GM12878 (cell line): Measurements from ENCODE around the gene TRPV6. TPM values are rescaled to one million over a fixed set of nuclear protein-coding genes. Genes with fewer than 3 reads are reported as not detected.

Experiments used
- ATAC-seq: fragments of 200-7000 bp; cut with Tn5 transposase; 3 replicates; pipeline ENCODE4 v1.9.1; 2020; ENCODE audit warnings: mild to moderate bottlenecking, moderate library complexity
- BruUV-seq: library from RNA; stranded (reverse); fragments of 400-500 nt; replicated peaks from 2 replicates; lab custom pipeline; 2021; lab: Mats Ljungman, UMichigan
- CTCF ChIA-PET: fragments of 300-600 bp; sonication (Branson Sonifier 250); formaldehyde crosslinking; extraction: SDS; loops from one replicate; lab custom pipeline; 2021; ENCODE audit warnings: inconsistent platforms; lab: Yijun Ruan, JAX
- POLR2A ChIA-PET: fragments of 350-600 bp; formaldehyde crosslinking; extraction: SDS; loops from one replicate; lab custom pipeline; 2021; ENCODE audit warnings: inconsistent platforms; lab: Charles Lee
- RAD21 ChIA-PET: fragments of 300-600 bp; sonication (Branson Sonifier 250); formaldehyde crosslinking; loops from one replicate; lab custom pipeline; 2023; ENCODE audit warnings: antibody characterized with exemption; ENCODE audit not compliant: unreplicated experiment; lab: Charles Lee
- SMC1A ChIA-PET: fragments of 300-600 bp; sonication (Branson Sonifier 250); formaldehyde crosslinking; loops from one replicate; lab custom pipeline; 2023; ENCODE audit not compliant: unreplicated experiment, uncharacterized antibody; lab: Charles Lee
- DNase-seq: peaks from one replicate; pipeline ENCODE4 v3.0.0-alpha.2; 2011; ENCODE audit warnings: low read depth, low spot score
- FAIRE-seq: peaks from 3 replicates; lab custom pipeline; 2011; peaks lifted over from hg19 to GRCh38; lab: Jason Lieb, UNC
- H2AFZ ChIP-seq: 2 replicates; pipeline ENCODE4 v1.6.0; 2011; ENCODE audit warnings: low read depth, low read length, control low read depth; ENCODE audit not compliant: control insufficient read depth
- H3K27ac ChIP-seq: 2 replicates; pipeline ENCODE4 v1.5.1; 2011; ENCODE audit warnings: control low read depth; ENCODE audit not compliant: control insufficient read depth, insufficient read depth
- H3K27me3 ChIP-seq, 2 experiments: replicated peaks in 1 of 2; 2 replicates each; pipeline versions ENCODE4 v1.6.0 to v1.6.1; 2011; ENCODE audit warnings: low read length in 1 of 2; ENCODE audit not compliant: control insufficient read depth in 2 of 2, insufficient read depth in 2 of 2
- H3K36me3 ChIP-seq, 2 experiments: 2 replicates each; pipeline ENCODE4 v1.5.1; 2011; ENCODE audit warnings: low read length in 1 of 2; ENCODE audit not compliant: control insufficient read depth in 2 of 2, insufficient read depth in 2 of 2
- H3K4me1 ChIP-seq: 2 replicates; pipeline ENCODE4 v1.6.1; 2011; ENCODE audit warnings: mild to moderate bottlenecking, low read length, moderate library complexity, mixed read lengths; ENCODE audit not compliant: control insufficient read depth, insufficient read depth
- H3K4me2 ChIP-seq: 2 replicates; pipeline ENCODE4 v1.6.0; 2011; ENCODE audit warnings: control low read depth; ENCODE audit not compliant: control insufficient read depth, insufficient read depth
- H3K4me3 ChIP-seq: fragments of 200-600 bp; sonication (generic); 2 replicates; pipeline ENCODE4 v1.5.1; 2016
- H3K79me2 ChIP-seq: 2 replicates; pipeline ENCODE4 v1.6.0; 2011; ENCODE audit warnings: low read length; ENCODE audit not compliant: control insufficient read depth, insufficient read depth
- H3K9ac ChIP-seq: 2 replicates; pipeline ENCODE4 v1.8.0; 2011; ENCODE audit warnings: low read length, control low read depth, mixed read lengths; ENCODE audit not compliant: control insufficient read depth, insufficient read depth
- H3K9me3 ChIP-seq: replicated peaks from 3 replicates; pipeline ENCODE4 v1.5.1; 2011; ENCODE audit warnings: mild to moderate bottlenecking, low read length; ENCODE audit not compliant: control insufficient read depth, insufficient read depth
- H4K20me1 ChIP-seq: 2 replicates; pipeline ENCODE4 v1.6.0; 2011; ENCODE audit not compliant: control insufficient read depth, insufficient read depth
- BRCA1 ChIP-seq: IDR thresholded peaks from 2 replicates; pipeline ENCODE4 v1.6.1; 2011; ENCODE audit warnings: low read depth, low read length, improper control_type of control experiment
- EED ChIP-seq: sonication (generic); IDR thresholded peaks from 2 replicates; pipeline ENCODE4 v1.6.1; 2016; ENCODE audit warnings: antibody characterized with exemption, low read depth
- EP300 ChIP-seq, 2 experiments: fragments of 150-350 bp in 1 of 2; IDR thresholded peaks; 2 replicates each; pipeline ENCODE4 v1.6.1; 2011 to 2012; ENCODE audit warnings: low read depth in 2 of 2, low read length in 2 of 2, borderline replicate concordance in 1 of 2, improper control_type of control experiment in 1 of 2, inconsistent platforms in 1 of 2; ENCODE audit not compliant: control insufficient read depth in 1 of 2
- ETV6 ChIP-seq, 2 experiments: fragments of 450-650 bp in 1 of 2; IDR thresholded peaks in 1 of 2; conservative IDR thresholded peaks in 1 of 2; 2 replicates each; pipeline ENCODE4 v1.6.1; 2014; ENCODE audit warnings: antibody characterized with exemption in 1 of 2, borderline replicate concordance in 1 of 2, low read depth in 1 of 2, mild to moderate bottlenecking in 1 of 2, moderate library complexity in 1 of 2
- IKZF1 ChIP-seq: fragments of 450-650 bp; conservative IDR thresholded peaks from 2 replicates; pipeline ENCODE4 v1.6.1; 2017; ENCODE audit warnings: antibody characterized with exemption, mild to moderate bottlenecking
- JUNB ChIP-seq: IDR thresholded peaks from 2 replicates; pipeline ENCODE4 v1.6.1; 2016; ENCODE audit warnings: antibody characterized with exemption, mild to moderate bottlenecking
- MEF2A ChIP-seq: IDR thresholded peaks from 2 replicates; pipeline ENCODE4 v1.6.1; 2011; ENCODE audit warnings: low read depth, mild to moderate bottlenecking, low read length, moderate library complexity; ENCODE audit not compliant: insufficient read depth
- MYC ChIP-seq: IDR thresholded peaks from 2 replicates; pipeline ENCODE4 v1.6.1; 2011; ENCODE audit warnings: mild to moderate bottlenecking, low read length, moderate library complexity, inconsistent platforms; ENCODE audit not compliant: insufficient read depth, insufficient replicate concordance, insufficient read length, severe bottlenecking
- NFYB ChIP-seq: IDR thresholded peaks from 2 replicates; pipeline ENCODE4 v1.6.1; 2011; ENCODE audit warnings: low read depth, mild to moderate bottlenecking, low read length, improper control_type of control experiment, moderate library complexity; ENCODE audit not compliant: insufficient read depth
- SMARCA5 ChIP-seq: fragments of 450-650 bp; IDR thresholded peaks from 2 replicates; pipeline ENCODE4 v1.6.1; 2017; ENCODE audit warnings: mild to moderate bottlenecking
- in situ Hi-C: fragments of 300-500 bp; cut with MboI; formaldehyde crosslinking; loops from 9 replicates; pipeline ENCODE4 v1.14.3; 2018; ENCODE audit warnings: mixed read lengths
- intact Hi-C: fragments of 100-400 bp; cut with micrococcal nuclease; formaldehyde crosslinking; loops from one replicate; pipeline ENCODE4 v1.14.2; 2022; ENCODE audit not compliant: unreplicated experiment
- polyA plus RNA-seq, 11 experiments: library from polyadenylated mRNA; depleted of rRNA in 4 of 11; unstranded in 6 of 11; stranded (reverse) in 5 of 11; fragments of >200 nt; fragmentation: Nextera tagmentation in 4 of 11; fragmentation: Illumina TruSeq in 1 of 11; extraction: Ambion mirVana in 4 of 11; extraction: Trizol in 1 of 11; gene quantifications; 1 replicate in 1 of 11; 2 replicates in 10 of 11; pipeline versions ENCODE4 v1.2.1 to v1.2.3, GENCODE V29; 2011 to 2016; ENCODE audit warnings: inconsistent platforms in 2 of 11, missing spikeins in 2 of 11, low read depth in 1 of 11
- total RNA-seq, 4 experiments: library from RNA; depleted of rRNA in 3 of 4; stranded (reverse); fragments of >200 nt in 3 of 4; fragmentation: Illumina TruSeq in 1 of 4; extraction: Trizol in 1 of 4; gene quantifications; 2 replicates each; pipeline versions ENCODE4 v1.2.1 to v1.2.3, GENCODE V29; 2013 to 2021
- TF ChIP-seq, protein P1 (sequence below): fragments of 450-650 bp; formaldehyde crosslinking; IDR thresholded peaks from 2 replicates; pipeline ENCODE4 v1.4.0; 2022; ENCODE audit warnings: mild to moderate bottlenecking, moderate library complexity
- TF ChIP-seq, protein P2 (sequence below): IDR thresholded peaks from 2 replicates; pipeline ENCODE4 v1.6.1; 2012; ENCODE audit warnings: low read depth, low read length, improper control_type of control experiment

The TRPV6 gene
- total and polyA plus RNA-seq, 10 of the 15 experiments (the other 5 are each of a cell fraction or from before 2014, with no cell fraction given), result not detected

- H3K79me2 ChIP-seq, result no peaks in the 10 kb centered on the region
- no peaks in the 10 kb centered on the region for H3K9me3 ChIP-seq
- ChIA-PET RAD21 (no interaction called here), SMC1A (no interaction called here), CTCF (interaction anchor here (0.8 to 1.2 kb wide), 4 partner anchors 11 to 311 kb away, joined by 3 to 5 read pairs (median 4); no protein-coding TSS in a partner anchor), POLR2A (no interaction called here)
- no peaks in the 10 kb centered on the region for H3K4me1 ChIP-seq
- TF ChIP-seq, protein P1, sequence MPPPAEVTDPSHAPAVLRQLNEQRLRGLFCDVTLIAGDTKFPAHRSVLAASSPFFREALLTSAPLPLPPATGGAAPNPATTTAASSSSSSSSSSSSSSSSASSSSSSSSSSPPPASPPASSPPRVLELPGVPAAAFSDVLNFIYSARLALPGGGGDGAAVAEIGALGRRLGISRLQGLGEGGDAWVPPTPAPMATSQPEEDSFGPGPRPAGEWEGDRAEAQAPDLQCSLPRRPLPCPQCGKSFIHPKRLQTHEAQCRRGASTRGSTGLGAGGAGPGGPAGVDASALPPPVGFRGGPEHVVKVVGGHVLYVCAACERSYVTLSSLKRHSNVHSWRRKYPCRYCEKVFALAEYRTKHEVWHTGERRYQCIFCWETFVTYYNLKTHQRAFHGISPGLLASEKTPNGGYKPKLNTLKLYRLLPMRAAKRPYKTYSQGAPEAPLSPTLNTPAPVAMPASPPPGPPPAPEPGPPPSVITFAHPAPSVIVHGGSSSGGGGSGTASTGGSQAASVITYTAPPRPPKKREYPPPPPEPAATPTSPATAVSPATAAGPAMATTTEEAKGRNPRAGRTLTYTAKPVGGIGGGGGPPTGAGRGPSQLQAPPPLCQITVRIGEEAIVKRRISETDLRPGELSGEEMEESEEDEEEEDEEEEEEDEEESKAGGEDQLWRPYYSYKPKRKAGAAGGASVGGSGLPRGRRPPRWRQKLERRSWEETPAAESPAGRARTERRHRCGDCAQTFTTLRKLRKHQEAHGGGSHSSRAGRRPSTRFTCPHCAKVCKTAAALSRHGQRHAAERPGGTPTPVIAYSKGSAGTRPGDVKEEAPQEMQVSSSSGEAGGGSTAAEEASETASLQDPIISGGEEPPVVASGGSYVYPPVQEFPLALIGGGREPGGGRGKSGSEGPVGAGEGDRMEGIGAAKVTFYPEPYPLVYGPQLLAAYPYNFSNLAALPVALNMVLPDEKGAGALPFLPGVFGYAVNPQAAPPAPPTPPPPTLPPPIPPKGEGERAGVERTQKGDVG, result no peak
- TF ChIP-seq BRCA1 (no peak), ETV6 (conservative IDR thresholded peaks at IDR 0.05 in 1 of 2, IDR thresholded peaks at IDR 0.05 in 1 of 2; ENCODE audit: borderline replicate concordance in 1 of 2, low read depth in 1 of 2) (no peak), SMARCA5 (no peak), EED (no peak), MEF2A (no peak), JUNB (no peak), EP300 (IDR thresholded peaks at IDR 0.05; ENCODE audit: borderline replicate concordance in 1 of 2, control insufficient read depth in 1 of 2, low read depth in 2 of 2, low read length in 2 of 2) (no peak), IKZF1 (no peak), MYC (no peak), NFYB (no peak)
- TF ChIP-seq, protein P2, sequence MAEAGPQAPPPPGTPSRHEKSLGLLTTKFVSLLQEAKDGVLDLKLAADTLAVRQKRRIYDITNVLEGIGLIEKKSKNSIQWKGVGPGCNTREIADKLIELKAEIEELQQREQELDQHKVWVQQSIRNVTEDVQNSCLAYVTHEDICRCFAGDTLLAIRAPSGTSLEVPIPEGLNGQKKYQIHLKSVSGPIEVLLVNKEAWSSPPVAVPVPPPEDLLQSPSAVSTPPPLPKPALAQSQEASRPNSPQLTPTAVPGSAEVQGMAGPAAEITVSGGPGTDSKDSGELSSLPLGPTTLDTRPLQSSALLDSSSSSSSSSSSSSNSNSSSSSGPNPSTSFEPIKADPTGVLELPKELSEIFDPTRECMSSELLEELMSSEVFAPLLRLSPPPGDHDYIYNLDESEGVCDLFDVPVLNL, result no peak
- intact Hi-C loops, result no loop called here
- DNase-seq (no peak), FAIRE-seq (no peak), ATAC-seq (no peak)
- no peak overlapping the region for H3K27ac ChIP-seq
- no peak overlapping the region for H3K4me3 ChIP-seq
- H3K36me3 ChIP-seq, result no peaks in the 10 kb centered on the region
- no peaks in the 10 kb centered on the region for H3K27me3 ChIP-seq
- in situ Hi-C loops, result no loop called here
- H2AFZ ChIP-seq, result no peak overlapping the region
- no peak overlapping the region for H3K4me2 ChIP-seq
- no TSS peak for BruUV-seq
- H3K9ac ChIP-seq, result no peak overlapping the region
- H4K20me1 ChIP-seq, result no peaks in the 10 kb centered on the region
Observed at GRCh38 chr7:142904128-142904527, 18.6 kb upstream of the TRPV6 start.
